HS-5 (cell line): ENCODE data around the gene KRT34.

Source experiments
- DNase-seq: peaks from one replicate; pipeline ENCODE4 v3.0.0-alpha.2; 2012; ENCODE audit warnings: low read depth

KRT34 gene

GRCh38 chr17:41332239-41332638 lies 49.9 kb downstream of the KRT34 start:
- no peak for DNase-seq

GRCh38 chr17:41331606-41332005 lies 50.5 kb downstream of the KRT34 start:
- DNase-seq: no peak

- DNase-seq: peak; percentile 14
Measured at GRCh38 chr17:41329279-41329948, 52.7 kb downstream of the KRT34 start.

GRCh38 chr17:41328207-41328606 lies 53.9 kb downstream of the KRT34 start:
- no peak for DNase-seq
